GDM1 (cell line): ENCODE results near the gene PPP1CB.
A peak's percentile ranks its signal among the peaks of the same experiment; 100 is the strongest.
"Not testable (repeated sequence)": the region's sequence is repeated elsewhere in the genome, so short reads cannot be mapped to it uniquely, and the experiment has no call there.

Experiments
- DNase-seq: peaks from one replicate; lab custom pipeline; 2025; lab: John Stamatoyannopoulos, UW

PPP1CB gene

GRCh38 chr2:28751252-28751955, at the start of gene PPP1CB:
Gene PPP1CB, plus strand, starts transcription at chr2:28751830. Its CDS starts 295 bp downstream, at chr2:28752125.
- peak; percentile 99 for DNase-seq

GRCh38 chr2:28702415-28702861, 49.2 kb upstream of the PPP1CB start:
- no peak for DNase-seq

GRCh38 chr2:28702878-28703277, 48.8 kb upstream of the PPP1CB start:
- DNase-seq, result peak; percentile 40

GRCh38 chr2:28704621-28705020, 47.0 kb upstream of the PPP1CB start:
- no peak for DNase-seq

GRCh38 chr2:28705751-28706440, 45.7 kb upstream of the PPP1CB start:
- DNase-seq, result no peak

GRCh38 chr2:28707592-28707991, 44.0 kb upstream of the PPP1CB start:
- no peak for DNase-seq

GRCh38 chr2:28709101-28709500, 42.5 kb upstream of the PPP1CB start:
- DNase-seq, result no peak

- no peak for DNase-seq
Observed at GRCh38 chr2:28710545-28710944, 41.1 kb upstream of the PPP1CB start.

GRCh38 chr2:28713577-28714298, 37.9 kb upstream of the PPP1CB start:
- DNase-seq, result no peak

GRCh38 chr2:28716265-28716865, 35.3 kb upstream of the PPP1CB start:
- peak; percentile 15 for DNase-seq

- peak; percentile 49 for DNase-seq
Observed at GRCh38 chr2:28717339-28717758, 34.3 kb upstream of the PPP1CB start.

GRCh38 chr2:28720345-28720744, 31.3 kb upstream of the PPP1CB start:
- DNase-seq, result no peak

GRCh38 chr2:28721601-28722191, 29.9 kb upstream of the PPP1CB start:
- no peak for DNase-seq

GRCh38 chr2:28725021-28725711, 26.5 kb upstream of the PPP1CB start:
- no peak for DNase-seq

- DNase-seq, result no peak
Observed at GRCh38 chr2:28726177-28726576, 25.5 kb upstream of the PPP1CB start.

GRCh38 chr2:28729698-28730097, 21.9 kb upstream of the PPP1CB start:
- DNase-seq, result no peak

- DNase-seq, result no peak
Observed at GRCh38 chr2:28730641-28731146, 20.9 kb upstream of the PPP1CB start.

GRCh38 chr2:28735511-28735910, 16.1 kb upstream of the PPP1CB start:
- DNase-seq, result no peak

- DNase-seq, result no peak
Observed at GRCh38 chr2:28736034-28736433, 15.6 kb upstream of the PPP1CB start.

- DNase-seq, result no peak
Observed at GRCh38 chr2:28737655-28738054, 14.0 kb upstream of the PPP1CB start.

GRCh38 chr2:28742619-28743018, 9.0 kb upstream of the PPP1CB start:
- not testable (repeated sequence) for DNase-seq
